NCI-H2196 (cell line): ENCODE data around the gene XRCC6.
A peak's percentile ranks its signal among the peaks of the same experiment; 100 is the strongest.
"Not testable (repeated sequence)": the region's sequence is repeated elsewhere in the genome, so short reads cannot be mapped to it uniquely, and the experiment has no call there.

Source experiments
- DNase-seq: peaks from one replicate; lab custom pipeline; 2025; ENCODE audit not compliant: unreplicated experiment; lab: John Stamatoyannopoulos, UW

XRCC6 gene

DNA sequence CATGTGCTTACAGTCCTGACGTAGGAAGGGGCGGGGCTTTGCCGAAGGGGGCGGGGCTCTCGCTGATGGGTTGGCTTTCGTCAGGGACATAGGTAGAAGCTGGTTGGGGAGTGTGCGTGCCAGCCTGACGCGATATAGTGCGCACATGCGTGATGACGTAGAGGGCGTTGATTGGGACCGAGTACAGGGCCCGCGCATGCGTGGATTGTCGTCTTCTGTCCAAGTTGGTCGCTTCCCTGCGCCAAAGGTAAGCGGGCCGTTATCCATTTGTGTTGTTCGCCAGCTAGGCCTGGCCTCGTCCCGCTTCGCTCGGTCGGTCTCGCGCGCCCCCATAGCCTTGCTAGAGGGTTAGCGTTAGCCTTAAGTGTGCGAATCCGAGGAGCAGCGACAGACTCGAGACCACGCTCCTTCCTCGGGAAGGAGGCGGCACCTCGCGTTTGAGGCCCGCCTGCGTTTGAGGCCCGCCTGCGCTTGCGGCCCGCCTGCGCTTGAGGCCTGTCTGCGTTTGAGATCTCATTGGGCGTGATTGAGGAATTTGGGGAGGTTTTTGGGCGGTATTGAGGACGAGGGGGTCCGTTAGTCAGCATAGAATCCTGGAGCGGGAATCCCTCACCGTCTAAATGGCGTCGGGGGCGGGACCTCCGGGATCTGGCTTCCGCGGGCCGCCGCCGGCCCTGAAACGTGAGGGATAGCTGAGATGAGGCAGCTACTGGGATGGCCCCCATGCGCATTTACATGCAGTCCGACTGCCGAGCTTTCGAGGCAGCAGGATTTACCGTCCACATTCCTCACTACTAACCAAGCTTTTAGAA is at the start of gene XRCC6:
Gene XRCC6, plus strand, starts transcription at position 197 of the 812 bp plus-strand sequence. CDS start 710 bp downstream, outside the sequence.
- peak; percentile 99 for DNase-seq

DNA sequence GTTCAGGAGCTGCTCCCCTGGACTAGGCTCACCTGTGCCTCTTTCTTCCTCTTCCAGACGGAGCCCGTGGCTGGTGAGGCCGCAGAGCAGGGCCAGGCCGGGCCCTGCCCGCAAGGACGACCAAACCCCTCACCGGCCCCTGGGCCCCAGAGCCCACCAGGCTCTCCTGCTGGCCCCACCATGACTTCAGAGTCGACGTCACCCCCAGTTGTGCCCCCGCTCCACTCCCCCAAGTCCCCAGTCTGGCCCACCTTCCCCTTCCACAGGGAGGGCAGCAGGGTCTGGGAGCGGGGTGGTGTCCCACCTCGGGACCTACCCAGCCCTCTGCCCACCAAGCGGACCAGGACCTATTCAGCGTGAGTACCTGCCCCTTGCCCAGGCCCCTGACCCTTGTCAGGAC is 49.3 kb upstream of the XRCC6 start:
- no peak for DNase-seq

- DNase-seq: not testable (repeated sequence)
Observed at GRCh38 chr22:41572305-41572704, 48.8 kb upstream of the XRCC6 start.

DNA sequence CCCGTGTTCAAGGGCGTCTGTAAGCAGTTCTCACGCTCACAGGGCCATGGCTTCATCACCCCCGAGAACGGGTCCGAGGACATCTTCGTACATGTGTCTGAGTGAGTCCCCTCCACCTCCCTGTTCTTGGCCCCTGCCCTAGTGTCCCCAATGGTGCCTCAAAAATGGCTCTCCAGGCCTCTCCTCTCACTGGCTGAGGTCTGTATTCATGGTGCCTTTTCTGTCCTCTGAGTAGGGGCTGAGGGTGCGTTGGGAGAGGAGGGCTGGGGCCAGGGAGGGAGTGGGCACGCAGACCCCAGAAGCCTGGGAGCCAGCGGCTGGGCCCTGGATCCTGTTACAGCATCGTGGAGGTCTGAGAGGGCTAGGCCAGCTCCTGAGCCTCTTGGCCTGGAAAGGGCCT is 47.4 kb upstream of the XRCC6 start:
- DNase-seq: no peak

DNA sequence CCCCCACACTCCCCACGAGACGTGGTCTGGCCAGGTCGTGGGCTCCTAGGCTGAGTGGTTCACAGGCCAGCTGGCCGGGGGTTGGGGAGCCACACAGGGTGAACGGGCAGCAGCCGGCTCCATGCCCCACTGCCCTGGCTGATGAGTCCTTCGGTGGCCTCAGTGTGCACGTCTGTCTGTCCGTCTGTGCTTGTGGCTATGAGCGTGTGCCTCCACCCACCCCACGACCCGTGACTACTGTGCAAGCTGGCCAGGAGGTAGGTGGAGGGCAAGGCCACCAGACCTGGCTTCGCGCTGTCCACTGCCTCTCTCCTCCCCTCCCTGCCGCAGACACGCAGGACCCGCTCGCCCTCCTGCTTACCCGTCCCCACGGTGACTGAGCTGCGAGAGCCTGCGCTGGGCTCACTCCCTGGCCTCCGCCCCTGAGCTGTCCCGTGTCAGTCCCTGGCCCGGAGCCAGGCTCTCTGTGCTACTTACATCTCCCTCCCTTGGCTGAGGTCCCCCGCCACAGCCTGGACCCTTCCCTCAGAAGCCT is 46.2 kb upstream of the XRCC6 start:
- no peak for DNase-seq

DNA sequence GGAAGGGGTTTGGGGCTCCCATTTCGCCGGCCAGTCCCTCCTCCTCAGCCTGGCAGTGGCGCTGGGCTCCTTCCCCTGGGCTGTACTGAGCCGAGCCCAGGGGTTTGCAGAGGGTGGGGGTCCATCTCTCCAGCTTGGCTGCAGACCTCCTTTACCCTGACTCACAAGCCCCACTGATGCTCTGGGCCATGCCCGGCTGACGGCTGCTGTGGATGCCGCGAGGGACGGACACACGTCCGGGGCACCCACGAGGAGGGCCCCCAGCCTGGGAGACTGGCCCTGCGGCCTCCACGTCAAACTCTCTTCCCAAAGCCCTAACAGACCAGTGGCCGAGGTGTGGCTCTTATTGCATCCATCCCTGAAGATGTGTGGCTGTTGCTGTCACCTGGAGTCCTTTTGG is 45.6 kb upstream of the XRCC6 start:
- no peak for DNase-seq

GRCh38 chr22:41576877-41577276 is 44.2 kb upstream of the XRCC6 start:
- peak; percentile 44 for DNase-seq

- DNase-seq: no peak
Observed at GRCh38 chr22:41578114-41578513, 43.0 kb upstream of the XRCC6 start.

- DNase-seq: no peak
Observed at GRCh38 chr22:41578818-41579217, 42.3 kb upstream of the XRCC6 start.

DNA sequence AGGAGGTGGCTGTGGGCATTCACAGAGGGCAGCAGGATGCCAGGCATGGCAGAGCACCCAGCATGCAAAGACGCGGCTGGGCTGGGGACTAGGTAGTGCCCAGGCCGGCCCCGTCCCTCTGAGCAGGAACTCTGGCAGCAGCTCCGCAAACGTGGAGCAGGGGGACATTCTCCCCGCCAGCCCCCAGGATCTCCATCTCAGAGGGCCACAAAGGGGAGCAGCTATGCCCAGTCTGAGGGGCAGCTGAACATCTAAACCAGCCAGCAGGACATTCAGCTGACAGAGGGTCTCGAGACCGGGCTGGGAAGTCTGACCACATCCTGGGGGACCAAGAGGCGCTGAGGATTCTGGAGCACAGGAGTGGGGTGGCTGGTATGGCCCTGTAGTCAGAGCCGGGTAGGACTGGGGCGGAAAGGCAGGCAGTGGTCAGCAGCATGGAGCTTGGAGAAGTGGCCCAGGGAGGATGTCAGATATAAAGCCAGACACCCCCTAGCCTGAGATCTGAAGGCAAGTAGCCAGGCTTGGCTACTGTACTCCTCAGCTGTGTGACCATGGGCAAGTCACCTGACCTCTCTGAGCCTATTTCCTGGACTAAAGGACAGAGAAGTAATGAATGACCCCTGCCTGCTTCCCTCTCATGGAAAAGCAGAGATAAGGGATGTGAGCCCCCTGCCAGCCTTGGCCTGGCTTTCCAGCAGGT is 41.6 kb upstream of the XRCC6 start:
- no peak for DNase-seq

DNA sequence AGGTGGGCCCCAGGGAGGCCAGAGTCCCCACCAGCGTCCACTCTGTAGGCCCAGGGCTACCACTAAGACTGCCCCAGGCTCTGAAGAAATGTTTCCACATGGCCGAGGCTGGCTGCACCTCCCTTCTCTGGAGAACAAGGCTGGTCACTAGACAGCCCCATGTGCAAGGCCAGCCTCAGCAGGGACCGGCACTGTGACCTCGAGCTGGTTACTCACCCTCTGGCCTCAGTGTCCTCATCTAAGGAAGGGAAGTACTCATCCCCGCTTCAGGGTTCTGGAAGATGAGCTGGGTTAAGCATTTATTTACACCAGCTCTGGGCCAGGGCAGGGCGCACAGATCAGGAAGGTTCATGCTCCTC is 41.1 kb upstream of the XRCC6 start:
- no peak for DNase-seq

GRCh38 chr22:41582694-41583093 is 38.4 kb upstream of the XRCC6 start:
- no peak for DNase-seq

- DNase-seq: no peak
Observed at GRCh38 chr22:41584881-41585280, 36.2 kb upstream of the XRCC6 start.

- DNase-seq: no peak
Observed at GRCh38 chr22:41585898-41586297, 35.2 kb upstream of the XRCC6 start.

DNA sequence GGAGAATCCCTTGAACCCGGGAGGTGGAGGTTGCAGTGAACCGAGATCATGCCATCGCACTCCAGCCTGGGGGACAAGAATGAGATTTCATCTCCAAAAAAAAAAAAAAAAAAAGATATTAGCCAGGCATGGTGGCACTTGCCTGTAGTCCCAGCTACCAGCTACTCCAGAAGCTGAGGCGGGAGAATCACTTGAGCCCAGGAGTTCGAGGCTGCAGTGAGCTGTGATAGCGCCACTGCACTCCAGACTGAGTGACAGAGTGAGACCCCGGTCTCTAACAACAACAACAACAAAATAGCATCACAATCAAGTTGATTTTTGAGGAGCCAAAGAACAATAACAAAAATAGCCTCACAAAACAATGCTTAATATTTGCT is 33.8 kb upstream of the XRCC6 start:
- no peak for DNase-seq

- peak; percentile 99 for DNase-seq
Observed at GRCh38 chr22:41589391-41590241, 31.5 kb upstream of the XRCC6 start, which contains the start of gene PMM1. PMM1 (minus strand) TSS chr22:41589840; CDS start chr22:41589805, 35 bp downstream.

DNA sequence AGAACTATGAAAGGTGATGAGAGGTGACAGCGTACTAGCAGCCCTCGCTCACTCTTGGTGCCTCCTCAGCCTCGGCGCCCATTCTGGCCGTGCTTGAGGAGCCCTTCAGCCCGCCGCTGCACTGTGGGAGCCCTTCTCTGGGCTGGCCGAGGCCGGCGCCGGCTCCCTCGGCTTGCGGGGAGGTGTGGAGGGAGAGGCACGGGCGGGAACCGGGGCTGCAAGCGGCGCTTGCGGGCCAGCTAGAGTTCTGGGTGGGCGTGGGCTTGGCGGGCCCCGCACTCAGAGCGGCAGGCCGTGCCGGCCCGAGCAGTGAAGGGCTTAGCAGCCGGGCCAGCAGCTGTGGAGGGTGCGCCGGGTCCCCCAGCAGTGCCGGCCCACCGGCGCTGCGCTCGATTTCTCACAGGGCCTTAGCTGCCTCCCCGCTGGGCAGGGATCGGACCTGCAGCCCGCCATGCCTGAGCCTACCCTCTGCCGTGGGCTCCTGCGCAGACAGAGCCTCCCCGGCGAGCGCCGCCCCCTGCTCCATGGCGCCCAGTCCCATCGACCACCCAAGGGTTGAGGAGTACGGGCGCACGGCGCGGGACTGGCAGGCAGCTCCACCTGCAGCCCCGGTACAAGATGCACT is 27.6 kb upstream of the XRCC6 start:
- not testable (repeated sequence) for DNase-seq

GRCh38 chr22:41595703-41596102 is 25.4 kb upstream of the XRCC6 start:
- DNase-seq: no peak

- DNase-seq: peak; percentile 71
Observed at GRCh38 chr22:41596776-41597634, 24.1 kb upstream of the XRCC6 start.

GRCh38 chr22:41597635-41597953 is 23.5 kb upstream of the XRCC6 start:
- DNase-seq: no peak
